Thyroid gland (tissue), 4 donors: ENCODE measurements around the gene DNMT3L.
"Not testable (repeated sequence)": the region's sequence is repeated elsewhere in the genome, so short reads cannot be mapped to it uniquely, and the experiment has no call there.

Experiments
- CTCF ChIP-seq, 6 experiments: fragments of 200-600 bp in 3 of 6; fragments of 450-650 bp in 3 of 6; sonication (generic) in 3 of 6; IDR thresholded peaks; one replicate each; pipeline ENCODE4 v1.5.1; 2016 to 2019; ENCODE audit warnings: antibody characterized with exemption in 6 of 6, mild to moderate bottlenecking in 2 of 6, inconsistent platforms in 1 of 6, moderate library complexity in 1 of 6
- POLR2A ChIP-seq, 2 donors: fragments of 450-650 bp; IDR thresholded peaks; one replicate each; pipeline ENCODE4 v1.6.1; 2017; ENCODE audit warnings: antibody characterized with exemption in 2 of 2, mild to moderate bottlenecking in 2 of 2, moderate library complexity in 1 of 2

- TF ChIP-seq CTCF, POLR2A (IDR thresholded peaks at IDR 0.05): not testable (repeated sequence)
Measured at GRCh38 chr21:44283211-44283785, 21.6 kb upstream of the DNMT3L start.
